ENCODE data around the gene MGA. TPM values are rescaled to one million over a fixed set of nuclear protein-coding genes. Genes with fewer than 3 reads are reported as not detected.

Gene MGA
- total RNA-seq, 1 donor from 2014 or later = 25.3 TPM

DNA sequence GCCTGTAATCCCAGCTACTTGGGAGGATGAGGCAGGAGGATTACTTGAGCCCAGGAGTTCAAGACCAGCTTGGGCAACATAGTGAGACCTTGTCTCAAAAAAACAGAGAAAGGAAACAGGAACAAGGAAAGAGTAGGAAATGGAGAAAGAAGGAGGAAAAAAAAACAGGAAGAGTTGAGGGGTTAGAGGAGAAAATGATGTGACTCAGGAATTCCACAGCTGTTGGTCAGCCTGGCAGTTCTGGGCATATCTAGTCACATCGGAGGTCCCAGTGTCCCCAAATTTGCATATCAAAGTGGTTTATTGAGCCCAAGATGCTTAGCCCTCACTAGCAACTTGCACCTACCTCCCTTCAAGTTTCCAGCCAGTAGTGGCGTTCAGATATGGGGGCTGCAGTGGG lies 148.9 kb downstream of the MGA start:
- Histone ChIP-seq H3K4me3 (no peak overlapping the region), H3K4me1 (peaks cover 0 to 12% of the 10 kb centered on the region in 2 donors), H3K27ac (no peak overlapping the region), H3K9me3 (no peaks in the 10 kb centered on the region), H3K36me3 (peaks cover 6 to 21% of the 10 kb centered on the region in 2 donors), H3K27me3 (no peaks in the 10 kb centered on the region)
- DNase-seq (ENCODE audit: low spot score in 2 of 2) = no peak
- intact Hi-C loops (cut with DNase I) = no loop called here
- TF ChIP-seq, protein P1, sequence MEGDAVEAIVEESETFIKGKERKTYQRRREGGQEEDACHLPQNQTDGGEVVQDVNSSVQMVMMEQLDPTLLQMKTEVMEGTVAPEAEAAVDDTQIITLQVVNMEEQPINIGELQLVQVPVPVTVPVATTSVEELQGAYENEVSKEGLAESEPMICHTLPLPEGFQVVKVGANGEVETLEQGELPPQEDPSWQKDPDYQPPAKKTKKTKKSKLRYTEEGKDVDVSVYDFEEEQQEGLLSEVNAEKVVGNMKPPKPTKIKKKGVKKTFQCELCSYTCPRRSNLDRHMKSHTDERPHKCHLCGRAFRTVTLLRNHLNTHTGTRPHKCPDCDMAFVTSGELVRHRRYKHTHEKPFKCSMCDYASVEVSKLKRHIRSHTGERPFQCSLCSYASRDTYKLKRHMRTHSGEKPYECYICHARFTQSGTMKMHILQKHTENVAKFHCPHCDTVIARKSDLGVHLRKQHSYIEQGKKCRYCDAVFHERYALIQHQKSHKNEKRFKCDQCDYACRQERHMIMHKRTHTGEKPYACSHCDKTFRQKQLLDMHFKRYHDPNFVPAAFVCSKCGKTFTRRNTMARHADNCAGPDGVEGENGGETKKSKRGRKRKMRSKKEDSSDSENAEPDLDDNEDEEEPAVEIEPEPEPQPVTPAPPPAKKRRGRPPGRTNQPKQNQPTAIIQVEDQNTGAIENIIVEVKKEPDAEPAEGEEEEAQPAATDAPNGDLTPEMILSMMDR (IDR thresholded peaks at IDR 0.05) = no peak

DNA sequence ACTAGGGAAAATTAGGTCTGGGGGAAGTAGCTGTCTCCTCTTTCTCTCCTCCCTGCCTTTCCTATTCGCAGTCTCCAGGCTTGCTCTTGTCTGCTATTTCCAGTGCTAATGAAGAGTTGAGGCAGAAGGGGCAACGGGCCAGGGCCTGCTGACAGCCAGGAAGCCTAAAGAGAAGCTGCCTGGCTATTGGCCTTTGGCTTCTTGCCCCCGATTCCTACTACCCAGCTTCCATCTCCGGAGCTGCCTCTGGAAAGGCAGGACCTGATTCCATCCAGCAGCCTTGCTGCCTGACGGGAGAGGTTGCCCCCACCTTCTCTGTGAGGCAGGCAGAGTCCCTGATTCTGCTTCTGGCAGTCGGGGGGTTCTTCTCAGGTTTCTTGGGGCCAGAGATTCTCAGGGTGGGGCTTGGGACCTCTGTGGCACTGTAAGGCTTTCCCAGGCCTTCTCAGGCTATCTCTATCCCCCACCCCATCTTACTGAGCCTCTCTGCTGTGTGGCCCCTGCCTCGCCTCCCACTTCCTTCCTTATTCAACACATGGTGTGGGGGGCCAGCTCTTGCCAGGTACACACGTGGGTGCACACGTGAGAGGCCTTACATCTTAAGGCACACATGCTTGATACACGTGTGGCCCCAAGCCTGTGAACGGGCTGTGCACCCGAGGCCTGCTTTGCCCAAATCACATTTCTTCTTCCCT lies 149.5 kb downstream of the MGA start:
- TF ChIP-seq, protein P1 (IDR thresholded peaks at IDR 0.05) = no peak
- intact Hi-C loops (cut with DNase I) = loop anchor here (2.0 kb wide), 1 partner anchor 207 kb away; no protein-coding TSS in a partner anchor
- Histone ChIP-seq H3K4me3 (no peak overlapping the region), H3K9me3 (no peaks in the 10 kb centered on the region), H3K36me3 (peaks cover 6 to 26% of the 10 kb centered on the region in 2 donors), H3K27me3 (no peaks in the 10 kb centered on the region), H3K27ac (no peak overlapping the region), H3K4me1 (peaks cover 0 to 9% of the 10 kb centered on the region in 2 donors)
- no peak for DNase-seq (ENCODE audit: low spot score in 2 of 2)

DNA sequence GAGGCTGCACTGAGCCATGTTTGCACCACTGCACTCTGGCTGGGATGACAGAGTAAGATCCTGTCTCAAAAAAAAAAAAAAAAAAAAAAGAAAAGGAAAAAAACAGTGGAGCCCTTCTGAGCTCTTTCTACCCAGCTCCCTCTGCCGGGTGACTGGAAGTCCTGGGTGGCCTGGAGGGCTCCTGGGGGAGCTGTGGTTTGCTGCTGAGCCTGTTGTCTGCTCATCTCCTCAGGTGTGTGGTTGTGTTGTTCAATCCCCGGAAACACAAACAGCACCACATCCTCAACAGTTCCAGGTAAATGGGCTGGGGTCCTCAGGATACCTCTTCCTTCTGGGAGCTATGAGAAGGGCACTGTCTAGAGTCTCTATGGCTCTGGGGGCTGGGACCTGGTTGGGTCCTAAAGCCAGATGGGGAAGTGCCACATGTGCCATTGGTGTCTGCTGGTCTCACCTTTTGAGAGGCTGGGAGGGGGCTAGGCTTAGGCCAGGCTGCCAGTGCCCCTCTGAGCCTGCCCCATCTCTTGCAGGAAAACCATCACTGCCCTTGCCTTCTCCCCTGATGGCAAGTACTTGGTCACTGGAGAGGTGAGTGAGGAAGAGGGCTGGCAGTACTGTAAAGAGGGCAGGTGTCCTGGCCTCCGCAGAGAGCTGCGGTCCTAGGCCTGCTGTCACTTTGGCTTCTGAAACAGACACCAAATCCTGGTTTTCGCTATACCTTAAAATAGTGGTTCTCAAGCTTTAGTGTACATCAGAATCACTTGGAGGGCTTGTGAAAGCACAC lies 150.6 kb downstream of the MGA start:
- H3K4me3 ChIP-seq = no peak overlapping the region
- TF ChIP-seq, protein P1 (IDR thresholded peaks at IDR 0.05) = no peak
- peaks cover 12 to 38% of the 10 kb centered on the region in 2 donors for H3K36me3 ChIP-seq
- DNase-seq (ENCODE audit: low spot score in 2 of 2) = no peak
- H3K27me3 ChIP-seq = no peaks in the 10 kb centered on the region
- no peak overlapping the region for H3K27ac ChIP-seq
- intact Hi-C loops (cut with DNase I) = loop anchor here (1.0 to 2.0 kb wide), 2 partner anchors 37 to 208 kb away; partner anchors contain the start of gene MAPKBP1
- H3K9me3 ChIP-seq = no peaks in the 10 kb centered on the region
- no peaks in the 10 kb centered on the region for H3K4me1 ChIP-seq

DNA sequence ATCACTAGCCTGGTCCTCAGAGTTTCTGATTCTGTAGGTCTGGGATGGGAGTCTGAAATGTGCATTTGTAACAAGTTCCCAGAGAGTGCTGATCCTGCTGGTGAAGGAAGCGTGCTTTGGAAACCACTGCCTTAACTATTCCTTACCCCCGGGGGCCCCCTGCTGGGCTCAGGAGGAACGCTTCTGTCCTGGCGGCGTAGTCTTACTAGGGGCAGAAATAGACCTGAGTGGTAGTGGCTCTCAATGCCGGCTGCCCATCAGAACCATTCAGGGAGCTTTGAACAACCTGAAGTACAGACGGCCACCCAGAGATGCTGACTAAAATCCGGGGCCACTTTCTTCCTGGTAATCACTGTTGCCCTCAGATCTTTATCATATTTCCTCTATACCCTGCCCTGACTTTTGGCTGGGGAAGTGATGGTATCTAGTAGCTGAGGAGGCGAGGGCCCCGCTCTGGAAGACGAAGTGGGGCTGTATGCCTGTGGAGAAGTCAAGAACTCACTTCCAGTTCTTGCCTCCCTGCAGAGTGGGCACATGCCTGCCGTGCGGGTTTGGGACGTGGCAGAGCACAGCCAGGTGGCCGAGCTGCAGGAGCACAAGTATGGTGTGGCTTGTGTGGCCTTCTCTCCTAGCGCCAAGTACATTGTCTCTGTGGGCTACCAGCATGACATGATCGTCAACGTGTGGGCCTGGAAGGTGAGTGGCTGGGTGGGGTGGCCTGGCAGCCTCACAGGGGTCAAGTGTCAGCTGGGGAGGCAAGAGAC lies 151.4 kb downstream of the MGA start:
- Histone ChIP-seq H3K4me1 (no peaks in the 10 kb centered on the region), H3K9me3 (no peaks in the 10 kb centered on the region), H3K27me3 (no peaks in the 10 kb centered on the region), H3K4me3 (no peak overlapping the region), H3K27ac (no peak overlapping the region), H3K36me3 (peaks cover 17 to 45% of the 10 kb centered on the region in 2 donors)
- TF ChIP-seq, protein P1 (IDR thresholded peaks at IDR 0.05) = peak; percentile 85 to 88 (median 86)
- peak in 1 of 2 donors; percentile 89 for DNase-seq (ENCODE audit: low spot score in 2 of 2)
- intact Hi-C loops (cut with DNase I) = loop anchor here (1.0 to 2.0 kb wide), 2 partner anchors 37 to 209 kb away; partner anchors contain the start of gene MAPKBP1

DNA sequence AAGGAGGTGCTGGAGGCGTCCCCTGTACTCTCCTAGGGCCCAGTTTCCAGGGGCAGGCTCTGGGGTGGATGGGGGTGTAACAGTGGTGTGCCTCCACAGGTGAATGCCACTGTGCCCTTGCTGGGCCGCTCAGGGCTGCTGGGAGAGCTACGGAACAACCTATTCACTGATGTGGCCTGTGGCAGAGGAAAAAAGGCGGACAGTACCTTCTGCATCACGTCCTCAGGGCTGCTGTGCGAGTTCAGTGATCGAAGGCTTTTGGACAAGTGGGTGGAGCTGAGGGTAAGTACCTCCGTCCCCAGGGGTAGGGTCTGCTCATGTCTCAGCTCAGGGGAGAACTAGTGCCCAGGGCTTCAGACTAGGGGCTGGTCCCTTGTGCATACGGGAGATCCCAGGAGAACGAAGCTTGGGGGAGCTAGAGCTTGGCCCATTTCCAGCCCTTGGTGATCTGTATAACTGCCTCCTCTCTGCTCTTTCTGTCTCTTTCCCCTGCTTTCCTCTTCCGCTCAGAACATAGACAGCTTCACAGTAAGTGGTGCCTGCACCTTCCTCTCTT lies 152.7 kb downstream of the MGA start:
- peaks cover 30 to 58% of the 10 kb centered on the region in 2 donors for H3K36me3 ChIP-seq
- DNase-seq (ENCODE audit: low spot score in 2 of 2) = no peak
- intact Hi-C loops (cut with DNase I) = no loop called here
- H3K27ac ChIP-seq = no peak overlapping the region
- H3K9me3 ChIP-seq = no peaks in the 10 kb centered on the region
- TF ChIP-seq, protein P1 (IDR thresholded peaks at IDR 0.05) = no peak
- H3K4me3 ChIP-seq = no peak overlapping the region
- no peaks in the 10 kb centered on the region for H3K4me1 ChIP-seq
- no peaks in the 10 kb centered on the region for H3K27me3 ChIP-seq

Measured in ascending aorta (tissue), 2 donors.